ENCODE measurements around the gene SFMBT1. TPM values are rescaled to one million over a fixed set of nuclear protein-coding genes. Genes with fewer than 3 reads are reported as not detected.

Gene SFMBT1
- total RNA-seq, 1 experiment from 2014 or later, result 14.8 TPM

DNA sequence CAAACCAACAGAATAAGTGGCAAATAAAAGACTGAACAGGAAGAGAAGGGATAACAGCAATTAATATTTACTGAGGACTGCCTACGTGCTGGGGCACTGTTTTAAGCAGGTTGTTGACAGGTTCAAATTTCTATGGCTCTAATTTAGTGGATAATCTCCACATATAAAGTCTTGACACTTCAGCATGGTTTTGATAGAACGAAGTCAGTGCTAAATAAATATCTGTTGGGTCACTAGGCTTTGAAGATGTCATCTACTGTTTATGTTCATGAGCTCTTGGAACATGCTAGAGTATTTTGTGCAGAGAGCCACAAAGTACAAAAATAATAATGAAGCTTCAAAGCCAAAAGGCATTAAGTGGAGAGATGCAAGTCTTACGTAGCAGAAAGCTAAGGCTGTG is 74.0 kb downstream of the SFMBT1 start:
- ChIA-PET POLR2A (no interaction called here), CTCF (no interaction called here)
- DNase-seq (ENCODE audit: low read depth, low spot score), result no peak

DNA sequence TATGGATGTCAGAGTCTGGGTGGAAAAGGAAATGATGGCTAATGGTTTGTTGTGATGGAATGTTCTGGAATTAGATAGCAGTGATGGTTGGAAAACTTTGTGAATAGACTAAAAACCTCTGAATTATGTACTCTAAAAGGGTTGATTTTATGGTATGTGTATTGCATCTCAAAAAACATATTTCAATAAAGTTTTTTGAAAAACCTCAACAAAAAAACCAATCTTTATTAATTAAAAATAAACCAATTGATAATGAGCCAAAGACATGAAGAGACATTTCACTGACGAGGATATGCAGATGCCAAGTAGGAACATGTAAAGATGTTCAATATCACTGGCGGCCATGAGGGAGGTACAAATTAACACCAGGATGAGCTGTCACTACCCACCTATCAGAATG is 78.5 kb downstream of the SFMBT1 start:
- intact Hi-C loops (cut with micrococcal nuclease), result no loop called here
- ATAC-seq (no peak), DNase-seq (ENCODE audit: low read depth, low spot score) (no peak)
- Histone ChIP-seq H3K79me2 (ENCODE audit: insufficient read depth, low read length) (peaks cover 15% of the 10 kb centered on the region), H3K9me2 (ENCODE audit: insufficient read depth) (no peaks in the 10 kb centered on the region), H2AFZ (ENCODE audit: low read depth, low read length, poor library complexity, severe bottlenecking) (no peak overlapping the region), H4K20me1 (ENCODE audit: insufficient read depth) (no peaks in the 10 kb centered on the region), H3K36me3 (ENCODE audit: control insufficient read depth in 1 of 2, insufficient read depth in 2 of 2, low read length in 2 of 2) (peaks cover 0 to 3% of the 10 kb centered on the region in 2 experiments; a peak in 1 of 4 replicates), H3K4me2 (ENCODE audit: low read length) (no peak overlapping the region), H3K9me3 (ENCODE audit: control insufficient read depth in 1 of 2, insufficient read depth in 1 of 2, low read depth in 1 of 2, low read length in 2 of 2) (no peaks in the 10 kb centered on the region), H3K4me1 (ENCODE audit: control insufficient read depth in 1 of 2, insufficient read depth in 2 of 2, low read length in 2 of 2) (no peaks in the 10 kb centered on the region), H3K27ac (ENCODE audit: low read depth, low read length) (no peak overlapping the region), H3K4me3 (replicated peaks in 1 of 2; ENCODE audit: low read depth in 1 of 2, low read length in 2 of 2) (no peak overlapping the region), H3K9ac (ENCODE audit: low read length) (no peak overlapping the region), H3K27me3 (ENCODE audit: insufficient read depth, low read length) (no peaks in the 10 kb centered on the region)
- ChIA-PET POLR2A (no interaction called here), RAD21 (ENCODE audit: low non-redundant PET in 1 of 2, low total read pairs in 2 of 2, uncharacterized antibody in 2 of 2, unreplicated experiment in 2 of 2) (no interaction called here), CTCF (no interaction called here)
- BruUV-seq (replicated peaks), result no TSS peak
- TF ChIP-seq ELF1 (IDR thresholded peaks at IDR 0.05; ENCODE audit: borderline replicate concordance, low read depth) (no peak), CEBPB (IDR thresholded peaks at IDR 0.05; ENCODE audit: low read depth) (no peak), TCF7L2 (IDR thresholded peaks at IDR 0.05; ENCODE audit: borderline replicate concordance, extremely low read depth, insufficient read depth, insufficient read length) (no peak), ATF3 (IDR thresholded peaks at IDR 0.05) (no peak), SIN3A (IDR thresholded peaks at IDR 0.05; ENCODE audit: low read depth) (no peak), SRF (IDR thresholded peaks at IDR 0.05; ENCODE audit: low read depth) (no peak), YY1 (IDR thresholded peaks at IDR 0.05; ENCODE audit: extremely low read depth, insufficient replicate concordance, low read depth, low read length) (no peak), CBX3 (IDR thresholded peaks at IDR 0.05; ENCODE audit: low read depth) (no peak), EGR1 (IDR thresholded peaks at IDR 0.05; ENCODE audit: low read depth) (no peak), POLR2AphosphoS5 (IDR thresholded peaks at IDR 0.05; ENCODE audit: low read depth, low read length) (no peak)
- TF ChIP-seq, protein P1, sequence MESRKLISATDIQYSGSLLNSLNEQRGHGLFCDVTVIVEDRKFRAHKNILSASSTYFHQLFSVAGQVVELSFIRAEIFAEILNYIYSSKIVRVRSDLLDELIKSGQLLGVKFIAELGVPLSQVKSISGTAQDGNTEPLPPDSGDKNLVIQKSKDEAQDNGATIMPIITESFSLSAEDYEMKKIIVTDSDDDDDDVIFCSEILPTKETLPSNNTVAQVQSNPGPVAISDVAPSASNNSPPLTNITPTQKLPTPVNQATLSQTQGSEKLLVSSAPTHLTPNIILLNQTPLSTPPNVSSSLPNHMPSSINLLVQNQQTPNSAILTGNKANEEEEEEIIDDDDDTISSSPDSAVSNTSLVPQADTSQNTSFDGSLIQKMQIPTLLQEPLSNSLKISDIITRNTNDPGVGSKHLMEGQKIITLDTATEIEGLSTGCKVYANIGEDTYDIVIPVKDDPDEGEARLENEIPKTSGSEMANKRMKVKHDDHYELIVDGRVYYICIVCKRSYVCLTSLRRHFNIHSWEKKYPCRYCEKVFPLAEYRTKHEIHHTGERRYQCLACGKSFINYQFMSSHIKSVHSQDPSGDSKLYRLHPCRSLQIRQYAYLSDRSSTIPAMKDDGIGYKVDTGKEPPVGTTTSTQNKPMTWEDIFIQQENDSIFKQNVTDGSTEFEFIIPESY (IDR thresholded peaks at IDR 0.05; ENCODE audit: extremely low read depth, insufficient replicate concordance, low read length), result no peak
- TF ChIP-seq, protein P2, sequence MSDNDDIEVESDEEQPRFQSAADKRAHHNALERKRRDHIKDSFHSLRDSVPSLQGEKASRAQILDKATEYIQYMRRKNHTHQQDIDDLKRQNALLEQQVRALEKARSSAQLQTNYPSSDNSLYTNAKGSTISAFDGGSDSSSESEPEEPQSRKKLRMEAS (IDR thresholded peaks at IDR 0.05), result no peak
- TF ChIP-seq, protein P3, sequence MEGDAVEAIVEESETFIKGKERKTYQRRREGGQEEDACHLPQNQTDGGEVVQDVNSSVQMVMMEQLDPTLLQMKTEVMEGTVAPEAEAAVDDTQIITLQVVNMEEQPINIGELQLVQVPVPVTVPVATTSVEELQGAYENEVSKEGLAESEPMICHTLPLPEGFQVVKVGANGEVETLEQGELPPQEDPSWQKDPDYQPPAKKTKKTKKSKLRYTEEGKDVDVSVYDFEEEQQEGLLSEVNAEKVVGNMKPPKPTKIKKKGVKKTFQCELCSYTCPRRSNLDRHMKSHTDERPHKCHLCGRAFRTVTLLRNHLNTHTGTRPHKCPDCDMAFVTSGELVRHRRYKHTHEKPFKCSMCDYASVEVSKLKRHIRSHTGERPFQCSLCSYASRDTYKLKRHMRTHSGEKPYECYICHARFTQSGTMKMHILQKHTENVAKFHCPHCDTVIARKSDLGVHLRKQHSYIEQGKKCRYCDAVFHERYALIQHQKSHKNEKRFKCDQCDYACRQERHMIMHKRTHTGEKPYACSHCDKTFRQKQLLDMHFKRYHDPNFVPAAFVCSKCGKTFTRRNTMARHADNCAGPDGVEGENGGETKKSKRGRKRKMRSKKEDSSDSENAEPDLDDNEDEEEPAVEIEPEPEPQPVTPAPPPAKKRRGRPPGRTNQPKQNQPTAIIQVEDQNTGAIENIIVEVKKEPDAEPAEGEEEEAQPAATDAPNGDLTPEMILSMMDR (IDR thresholded peaks at IDR 0.05 in 2 of 3, conservative IDR thresholded peaks at IDR 0.05 in 1 of 3; ENCODE audit: borderline replicate concordance in 1 of 3, insufficient read depth in 1 of 3, low read depth in 2 of 3, low read length in 2 of 3), result no peak

More for the DNA sequence above, 74.0 kb downstream of the SFMBT1 start:
- Histone ChIP-seq H3K9me2 (ENCODE audit: insufficient read depth) (no peaks in the 10 kb centered on the region), H2AFZ (ENCODE audit: low read depth, low read length, poor library complexity, severe bottlenecking) (no peak overlapping the region), H3K36me3 (ENCODE audit: control insufficient read depth in 1 of 2, insufficient read depth in 2 of 2, low read length in 2 of 2) (peaks cover 0 to 3% of the 10 kb centered on the region in 2 experiments; a peak in 1 of 4 replicates), H3K9ac (ENCODE audit: low read length) (no peak overlapping the region), H3K9me3 (ENCODE audit: control insufficient read depth in 1 of 2, insufficient read depth in 1 of 2, low read depth in 1 of 2, low read length in 2 of 2) (no peaks in the 10 kb centered on the region), H3K27me3 (ENCODE audit: insufficient read depth, low read length) (no peaks in the 10 kb centered on the region), H3K4me2 (ENCODE audit: low read length) (no peak overlapping the region), H3K4me1 (ENCODE audit: control insufficient read depth in 1 of 2, insufficient read depth in 2 of 2, low read length in 2 of 2) (no peaks in the 10 kb centered on the region; a peak in 1 of 4 replicates), H3K79me2 (ENCODE audit: insufficient read depth, low read length) (peaks cover 38% of the 10 kb centered on the region), H3K4me3 (replicated peaks in 1 of 2; ENCODE audit: low read depth in 1 of 2, low read length in 2 of 2) (no peak overlapping the region), H4K20me1 (ENCODE audit: insufficient read depth) (no peaks in the 10 kb centered on the region), H3K27ac (ENCODE audit: low read depth, low read length) (no peak overlapping the region)
- intact Hi-C loops (cut with micrococcal nuclease), result no loop called here
- no peak for ATAC-seq
- TF ChIP-seq FOSL1 (IDR thresholded peaks at IDR 0.05; ENCODE audit: low read depth), result no peak
- no peak for TF ChIP-seq POLR2A (IDR thresholded peaks at IDR 0.05; ENCODE audit: borderline replicate concordance, extremely low read depth, insufficient read depth, insufficient read length)
- TF ChIP-seq TCF7L2 (IDR thresholded peaks at IDR 0.05; ENCODE audit: borderline replicate concordance, extremely low read depth, insufficient read depth, insufficient read length), result no peak
- BruUV-seq (replicated peaks), result no TSS peak
- RAD21 ChIA-PET (ENCODE audit: low non-redundant PET in 1 of 2, low total read pairs in 2 of 2, uncharacterized antibody in 2 of 2, unreplicated experiment in 2 of 2), result no interaction called here
